Stimulated activated CD4-positive, alpha-beta T cell treated with anti-CD3 and anti-CD28 coated beads, Interleukin-4, amount 100 ng/mL, for 4 hours (primary cell): Measurements from ENCODE around the gene DPM3.
A peak's percentile ranks its signal among the peaks of the same experiment; 100 is the strongest.
"Not testable (repeated sequence)": the region's sequence is repeated elsewhere in the genome, so short reads cannot be mapped to it uniquely, and the experiment has no call there.

Source experiments
- DNase-seq, 2 experiments: peaks; one replicate each; pipeline ENCODE4 v3.0.0-alpha.2; 2020

The DPM3 gene

GRCh38 chr1:155174324-155175280 is 34.3 kb upstream of the DPM3 start:
- peak; percentile 43 to 45 for DNase-seq

- DNase-seq, result peak; percentile 73 to 76
These were observed 33.4 kb upstream of the DPM3 start, which contains the start of gene TRIM46 for GRCh38 chr1:155173478-155174323. Gene TRIM46, plus strand, starts transcription at chr1:155173849. Its CDS starts 118 bp downstream, at chr1:155173967.

- peak; percentile 91 to 94 for DNase-seq
These were observed 32.6 kb upstream of the DPM3 start, which contains the start of gene KRTCAP2 for GRCh38 chr1:155172732-155173477. Gene KRTCAP2, minus strand, starts transcription at chr1:155173304. Its CDS starts 80 bp downstream, at chr1:155173224.

- DNase-seq, result no peak
These were observed 31.8 kb upstream of the DPM3 start for GRCh38 chr1:155171836-155172731.

GRCh38 chr1:155170806-155171205 is 30.5 kb upstream of the DPM3 start:
- no peak for DNase-seq

DNA sequence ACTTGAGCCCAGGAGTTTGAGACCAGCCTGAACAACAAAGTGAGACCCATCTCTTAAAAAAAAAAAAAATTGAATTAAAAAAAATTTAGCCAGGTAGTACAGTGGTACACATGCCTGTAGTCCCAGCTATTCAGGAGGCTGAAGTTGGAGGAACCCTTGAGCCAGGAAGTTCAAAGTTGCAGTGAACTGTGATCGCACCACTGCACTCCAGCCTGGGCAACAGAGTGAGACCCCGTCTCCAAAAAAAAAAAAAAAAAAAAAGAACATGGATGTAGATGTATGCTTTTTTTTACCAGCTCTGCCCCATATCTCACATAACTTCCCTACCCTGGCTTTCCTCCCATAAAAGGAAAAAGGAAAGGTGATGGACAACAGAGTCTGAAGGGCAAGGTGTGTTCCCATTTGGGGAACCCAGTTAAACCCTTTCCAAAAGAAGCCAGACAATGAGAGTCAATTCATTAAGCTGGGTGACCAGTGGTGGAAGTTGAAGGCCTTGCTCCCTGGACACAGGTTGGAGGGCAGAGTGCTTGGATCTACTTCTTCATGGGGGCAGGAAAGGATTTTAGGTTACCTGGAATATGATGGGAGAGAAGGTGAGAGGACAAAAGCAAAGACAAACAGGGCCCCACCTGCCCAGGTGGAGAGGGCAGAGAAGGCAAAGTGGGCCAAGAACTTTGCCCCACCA is 29.9 kb upstream of the DPM3 start:
- no peak for DNase-seq

DNA sequence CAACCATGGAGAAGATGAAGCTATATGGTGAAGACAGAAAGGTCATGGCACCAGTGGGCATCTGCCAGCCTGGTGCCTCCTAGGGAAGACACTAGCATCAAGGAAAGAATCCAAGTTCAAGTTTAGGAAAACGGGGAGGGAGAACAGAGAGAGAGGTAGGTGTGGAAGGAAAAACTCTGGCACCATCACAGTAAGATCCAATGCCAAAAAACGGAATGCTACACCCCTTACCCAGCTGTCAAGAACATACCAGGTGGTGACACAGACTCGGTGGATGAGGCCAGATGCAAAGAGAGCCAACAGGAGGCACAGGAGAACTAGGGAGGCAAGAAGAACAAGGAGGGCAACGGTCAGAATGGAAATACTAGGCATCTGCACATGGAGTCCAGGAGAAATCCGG is 29.2 kb upstream of the DPM3 start:
- no peak for DNase-seq

DNA sequence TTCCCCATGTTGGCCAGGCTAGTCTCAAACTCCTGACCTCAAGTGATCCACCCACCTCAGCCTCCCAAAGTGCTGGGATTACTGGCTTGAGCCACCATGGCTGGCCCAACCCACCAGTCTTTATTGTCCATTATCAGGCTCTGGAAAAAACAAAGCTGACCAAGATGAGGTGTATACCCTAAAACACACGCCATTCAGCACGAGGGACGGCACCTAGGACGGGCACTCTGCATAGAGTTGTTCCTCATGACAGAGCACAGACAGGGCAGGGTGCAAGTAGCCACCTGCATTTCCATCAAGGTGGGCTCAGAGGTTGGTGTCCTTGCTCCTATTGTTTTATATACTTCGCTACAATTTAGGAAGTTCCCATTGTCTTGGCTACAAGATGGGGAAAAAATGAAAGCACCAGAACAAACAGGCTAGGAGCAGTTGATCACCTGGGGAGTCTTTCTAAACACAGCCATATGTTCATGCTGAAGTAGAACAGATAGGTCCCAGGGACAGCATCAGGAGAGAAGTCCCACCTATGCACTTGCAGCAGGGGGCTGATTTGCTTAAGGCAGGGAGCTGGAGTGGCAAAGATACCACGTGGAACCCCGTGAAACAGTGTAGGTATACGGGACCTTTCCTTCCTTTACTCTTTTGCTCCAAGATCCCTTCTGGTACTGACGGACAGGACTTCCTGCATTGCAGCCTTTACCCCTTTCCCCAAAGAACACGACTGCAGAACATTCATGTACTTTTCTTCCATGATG is 28.3 kb upstream of the DPM3 start:
- no peak for DNase-seq

GRCh38 chr1:155168105-155168445 is 27.7 kb upstream of the DPM3 start:
- not testable (repeated sequence) for DNase-seq

DNA sequence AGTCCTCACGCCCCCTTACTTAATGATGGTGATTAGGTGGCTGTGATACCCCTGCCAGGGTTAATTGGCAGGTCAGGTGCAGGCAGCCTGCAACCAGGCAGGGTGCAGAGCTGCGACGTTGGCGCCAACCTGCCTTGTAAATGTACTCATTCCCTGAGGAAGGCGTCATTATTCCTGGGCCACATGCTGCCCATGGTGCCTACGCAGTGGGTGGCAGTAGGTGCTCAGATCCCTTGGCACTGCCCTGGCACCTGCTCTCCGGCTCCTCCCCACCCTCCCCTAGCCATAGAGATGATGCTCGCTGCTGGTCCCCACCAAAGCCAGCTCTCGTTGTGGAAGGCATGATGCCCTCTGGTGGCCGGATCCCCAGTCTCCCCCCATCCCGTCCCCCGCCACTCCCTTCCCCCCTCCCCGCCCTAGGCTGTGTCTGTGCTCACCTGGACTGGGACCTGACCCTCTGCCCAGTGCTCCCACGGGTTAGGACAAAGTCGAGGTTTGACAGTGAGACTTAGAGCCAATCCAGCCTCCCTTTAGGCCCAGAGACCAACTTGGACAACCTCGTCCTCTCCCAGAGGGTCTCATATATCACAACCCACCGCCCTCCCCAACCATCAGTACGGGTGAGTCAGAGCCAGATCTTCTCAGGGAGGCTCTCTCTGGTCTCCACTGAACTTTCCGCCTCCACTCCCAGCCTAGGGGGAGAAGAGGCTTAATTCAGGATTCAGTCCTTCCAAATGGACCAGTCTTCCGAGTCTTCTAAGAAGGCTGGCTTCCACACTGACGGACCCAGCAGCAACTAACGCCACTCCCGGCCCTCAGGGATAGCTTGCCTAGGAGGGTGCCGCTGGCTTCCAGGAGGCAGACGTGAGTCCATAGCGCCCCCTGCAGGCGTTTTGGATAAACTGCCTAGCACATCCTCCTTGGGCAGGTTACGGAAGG is 27.1 kb upstream of the DPM3 start:
- peak; percentile 75 to 83 for DNase-seq

- no peak for DNase-seq
These were observed 26.3 kb upstream of the DPM3 start for GRCh38 chr1:155166471-155167165.

- DNase-seq, result no peak
These were observed 25.7 kb upstream of the DPM3 start for GRCh38 chr1:155166051-155166470.

GRCh38 chr1:155164625-155165024 is 24.3 kb upstream of the DPM3 start:
- DNase-seq, result not testable (repeated sequence)

GRCh38 chr1:155163785-155164184 is 23.5 kb upstream of the DPM3 start:
- DNase-seq, result not testable (repeated sequence)

- DNase-seq, result not testable (repeated sequence)
These were observed 22.3 kb upstream of the DPM3 start for GRCh38 chr1:155162631-155163030.

- DNase-seq, result no peak
These were observed 19.8 kb upstream of the DPM3 start for GRCh38 chr1:155160128-155160527.

DNA sequence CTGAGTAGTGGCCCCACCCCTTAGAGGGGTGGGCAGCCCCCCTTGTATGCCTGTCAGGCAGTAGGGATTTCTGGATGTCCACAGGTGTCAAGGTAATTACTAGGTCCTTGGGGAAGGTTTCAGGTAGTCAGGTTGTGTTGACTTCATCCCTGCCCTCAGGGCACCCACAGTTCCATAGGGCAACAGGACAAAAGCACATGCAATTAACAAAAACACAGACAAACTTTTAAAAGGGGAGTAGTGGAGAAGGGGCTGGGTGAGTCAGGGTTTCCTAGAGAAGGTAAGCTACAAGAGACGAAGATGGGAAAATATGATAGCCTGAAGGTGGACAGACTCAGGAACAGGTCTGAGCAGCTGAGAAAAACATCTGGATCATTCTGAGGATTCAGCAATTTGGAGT is 18.7 kb upstream of the DPM3 start:
- no peak for DNase-seq

DNA sequence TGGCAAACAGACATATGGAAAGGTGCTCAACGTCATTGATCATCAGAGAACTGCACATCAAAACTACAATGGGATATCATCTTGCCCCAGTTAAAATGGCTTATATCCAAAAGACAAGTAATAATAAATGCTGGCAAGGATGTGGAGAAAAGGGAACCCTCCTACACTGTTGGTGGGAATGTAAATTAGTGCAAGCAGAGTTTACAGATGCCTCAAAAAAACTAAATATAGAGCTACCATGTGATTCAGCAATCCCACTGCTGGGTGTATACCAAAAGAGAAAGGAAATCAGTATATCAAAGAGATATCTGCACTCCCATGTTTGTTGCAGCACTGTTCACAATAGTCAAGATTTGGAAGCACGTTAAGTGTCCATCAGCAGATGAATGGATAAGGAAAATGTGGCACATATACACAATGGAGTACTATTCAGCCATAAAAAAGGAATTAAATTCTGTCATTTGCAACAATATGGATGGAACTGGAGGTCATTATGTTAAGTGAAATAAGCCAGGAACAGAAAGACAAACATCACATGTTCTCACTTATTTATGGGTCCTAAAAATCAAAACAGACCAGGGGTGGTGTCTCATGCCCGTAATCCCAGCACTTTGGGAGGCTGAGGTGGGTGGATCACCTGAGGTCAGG is 15.8 kb upstream of the DPM3 start:
- not testable (repeated sequence) for DNase-seq
